ENCODE data around the gene YWHAB. TPM values are rescaled to one million over a fixed set of nuclear protein-coding genes. Genes with fewer than 3 reads are reported as not detected.

The YWHAB gene
- total RNA-seq, 1 experiment from 2014 or later: 134 TPM

GRCh38 chr20:44932916-44933315, 47.4 kb downstream of the YWHAB start:
- no peak for DNase-seq (ENCODE audit: low read depth, low spot score)
- in situ Hi-C loops (cut with HindIII; ENCODE audit: low pct_unique_long_range_greater_than_20kb, low sequenced_read_pairs): no loop called here

GRCh38 chr20:44936510-44936909, 51.0 kb downstream of the YWHAB start:
- no peak for DNase-seq (ENCODE audit: low read depth, low spot score)
- in situ Hi-C loops (cut with HindIII; ENCODE audit: low pct_unique_long_range_greater_than_20kb, low sequenced_read_pairs): no loop called here

GRCh38 chr20:44938637-44939036, 53.1 kb downstream of the YWHAB start:
- in situ Hi-C loops (cut with HindIII; ENCODE audit: low pct_unique_long_range_greater_than_20kb, low sequenced_read_pairs): no loop called here
- DNase-seq (ENCODE audit: low read depth, low spot score): no peak

GRCh38 chr20:44941120-44941691, 55.7 kb downstream of the YWHAB start:
- in situ Hi-C loops (cut with HindIII; ENCODE audit: low pct_unique_long_range_greater_than_20kb, low sequenced_read_pairs): no loop called here
- no peak for DNase-seq (ENCODE audit: low read depth, low spot score)

- DNase-seq (ENCODE audit: low read depth, low spot score): peak; percentile 35
- in situ Hi-C loops (cut with HindIII; ENCODE audit: low pct_unique_long_range_greater_than_20kb, low sequenced_read_pairs): no loop called here
Measured at GRCh38 chr20:44942264-44942973, 56.9 kb downstream of the YWHAB start.

- no peak for DNase-seq (ENCODE audit: low read depth, low spot score)
- in situ Hi-C loops (cut with HindIII; ENCODE audit: low pct_unique_long_range_greater_than_20kb, low sequenced_read_pairs): no loop called here
Measured at GRCh38 chr20:44943828-44944227, 58.3 kb downstream of the YWHAB start.

- DNase-seq (ENCODE audit: low read depth, low spot score): no peak
- in situ Hi-C loops (cut with HindIII; ENCODE audit: low pct_unique_long_range_greater_than_20kb, low sequenced_read_pairs): no loop called here
Measured at GRCh38 chr20:44945261-44945660, 59.8 kb downstream of the YWHAB start.

- in situ Hi-C loops (cut with HindIII; ENCODE audit: low pct_unique_long_range_greater_than_20kb, low sequenced_read_pairs): no loop called here
- DNase-seq (ENCODE audit: low read depth, low spot score): no peak
Measured at GRCh38 chr20:44946271-44946852, 60.9 kb downstream of the YWHAB start.

- no peak for DNase-seq (ENCODE audit: low read depth, low spot score)
- in situ Hi-C loops (cut with HindIII; ENCODE audit: low pct_unique_long_range_greater_than_20kb, low sequenced_read_pairs): no loop called here
Measured at GRCh38 chr20:44948107-44948506, 62.6 kb downstream of the YWHAB start.

- in situ Hi-C loops (cut with HindIII; ENCODE audit: low pct_unique_long_range_greater_than_20kb, low sequenced_read_pairs): no loop called here
- DNase-seq (ENCODE audit: low read depth, low spot score): no peak
Measured at GRCh38 chr20:44948513-44948912, 63.0 kb downstream of the YWHAB start.

GRCh38 chr20:44950368-44950767, 64.9 kb downstream of the YWHAB start:
- in situ Hi-C loops (cut with HindIII; ENCODE audit: low pct_unique_long_range_greater_than_20kb, low sequenced_read_pairs): no loop called here

GRCh38 chr20:44952731-44953130, 67.2 kb downstream of the YWHAB start:
- in situ Hi-C loops (cut with HindIII; ENCODE audit: low pct_unique_long_range_greater_than_20kb, low sequenced_read_pairs): no loop called here
- DNase-seq (ENCODE audit: low read depth, low spot score): no peak

More at GRCh38 chr20:44950368-44950767, 64.9 kb downstream of the YWHAB start:
- DNase-seq (ENCODE audit: low read depth, low spot score): no peak

GRCh38 chr20:44954211-44954610, 68.7 kb downstream of the YWHAB start:
- in situ Hi-C loops (cut with HindIII; ENCODE audit: low pct_unique_long_range_greater_than_20kb, low sequenced_read_pairs): no loop called here

GRCh38 chr20:44955270-44955669, 69.8 kb downstream of the YWHAB start:
- no peak for DNase-seq (ENCODE audit: low read depth, low spot score)
- in situ Hi-C loops (cut with HindIII; ENCODE audit: low pct_unique_long_range_greater_than_20kb, low sequenced_read_pairs): no loop called here

More at GRCh38 chr20:44954211-44954610, 68.7 kb downstream of the YWHAB start:
- no peak for DNase-seq (ENCODE audit: low read depth, low spot score)

GRCh38 chr20:44956410-44956809, 70.9 kb downstream of the YWHAB start:
- in situ Hi-C loops (cut with HindIII; ENCODE audit: low pct_unique_long_range_greater_than_20kb, low sequenced_read_pairs): no loop called here
- DNase-seq (ENCODE audit: low read depth, low spot score): no peak
